ENCODE measurements around the gene NTSR1. TPM values are rescaled to one million over a fixed set of nuclear protein-coding genes. Genes with fewer than 3 reads are reported as not detected.

Gene NTSR1
- total and polyA plus RNA-seq, 2 experiments from 2014 or later: 0.15 to 1.4 TPM

DNA sequence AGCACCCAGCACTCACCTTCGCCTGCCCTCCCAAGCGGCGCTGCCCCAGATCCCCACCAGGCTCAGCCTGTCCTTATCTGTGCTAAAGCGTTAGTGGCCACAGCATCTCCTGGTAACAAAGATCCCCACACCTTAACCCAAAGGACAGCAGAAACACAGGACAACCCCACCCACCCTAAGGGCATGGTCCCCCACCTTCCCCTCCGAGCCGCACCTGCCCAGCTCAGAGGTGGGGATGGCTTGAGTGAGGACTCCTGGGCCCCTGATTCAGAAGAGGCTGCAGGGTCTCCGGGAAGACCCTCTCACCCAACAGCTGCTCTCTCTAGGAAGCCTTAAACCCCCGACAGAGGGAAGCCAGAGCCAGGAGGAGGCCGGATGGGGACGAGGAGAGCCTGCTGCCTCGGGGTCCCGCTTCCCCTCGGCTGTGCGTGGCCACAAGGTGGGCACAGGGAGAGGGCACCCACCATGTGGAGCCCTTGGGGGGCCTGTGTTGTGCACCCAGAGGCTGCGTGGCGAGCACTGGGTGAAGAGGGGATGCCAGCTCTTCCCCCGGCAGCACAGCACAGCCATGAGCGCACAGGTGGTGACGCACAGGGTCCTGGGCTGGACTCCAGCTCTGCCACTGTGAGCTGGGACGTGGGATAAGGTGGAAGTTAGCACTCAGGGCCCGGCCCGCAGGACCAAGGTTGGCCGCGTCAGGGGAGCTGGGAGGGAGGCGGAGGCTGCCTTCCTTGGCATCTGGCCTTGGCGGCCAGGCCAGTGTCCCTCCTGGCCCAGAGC is 55.7 kb downstream of the NTSR1 start:
- no peak overlapping the region for H3K4me2 ChIP-seq

More for the DNA sequence above, 55.7 kb downstream of the NTSR1 start:
- Histone ChIP-seq H2AFZ (no peak overlapping the region), H4K20me1 (replicated peaks; ENCODE audit: insufficient read depth) (no peaks in the 10 kb centered on the region), H3K79me2 (replicated peaks; ENCODE audit: insufficient read depth) (no peaks in the 10 kb centered on the region), H3K36me3 (ENCODE audit: insufficient read depth) (no peaks in the 10 kb centered on the region), H3K27ac (ENCODE audit: low read depth) (no peak overlapping the region), H3K4me3 (no peak overlapping the region), H3K4me1 (ENCODE audit: insufficient read depth) (no peaks in the 10 kb centered on the region; the same call in 1 of the 2 replicates), H3K27me3 (ENCODE audit: insufficient read depth) (no peaks in the 10 kb centered on the region), H3K9me2 (ENCODE audit: insufficient read depth) (no peaks in the 10 kb centered on the region), H3F3A (replicated peaks; ENCODE audit: low read depth) (0 out of 2 replicates have a peak, but pooled peaks cover 2% of the 10 kb centered on the region)
- Mint-ChIP-seq H3K27me3 (ENCODE audit: insufficient read depth, low read depth, poor library complexity) (peaks cover 3% of the 10 kb centered on the region), H3K4me1 (peaks cover 8% of the 10 kb centered on the region; the same call in 2 of the 3 replicates), H3K4me3 (no peak overlapping the region), H3K9me3 (no peaks in the 10 kb centered on the region), H3K27ac (no peak overlapping the region), H3K36me3 (ENCODE audit: low read depth) (no peaks in the 10 kb centered on the region)
- TF ChIP-seq EZH2phosphoT487 (IDR thresholded peaks at IDR 0.05; ENCODE audit: unreplicated experiment) (no peak), ZNF462 (CRISPR knock-in tag; IDR thresholded peaks at IDR 0.05) (no peak), ZNF331 (CRISPR knock-in tag; IDR thresholded peaks at IDR 0.05; ENCODE audit: low read depth) (no peak), CREB1 (CRISPR knock-in tag; IDR thresholded peaks at IDR 0.05; ENCODE audit: low read depth) (no peak), NANOG (IDR thresholded peaks at IDR 0.05; ENCODE audit: borderline replicate concordance) (no peak), ETS1 (IDR thresholded peaks at IDR 0.05) (no peak), ZNF114 (CRISPR knock-in tag; IDR thresholded peaks at IDR 0.05) (no peak), POLR2AphosphoS5 (IDR thresholded peaks at IDR 0.05; ENCODE audit: low read depth) (no peak), STAT1 (IDR thresholded peaks at IDR 0.05; ENCODE audit: unreplicated experiment) (no peak), JUNB (IDR thresholded peaks at IDR 0.05; ENCODE audit: unreplicated experiment) (no peak), REST (IDR thresholded peaks at IDR 0.05; ENCODE audit: unreplicated experiment) (no peak), EZH2 (IDR thresholded peaks at IDR 0.05; ENCODE audit: low read depth, unreplicated experiment) (no peak)
- TF ChIP-seq, protein P1, sequence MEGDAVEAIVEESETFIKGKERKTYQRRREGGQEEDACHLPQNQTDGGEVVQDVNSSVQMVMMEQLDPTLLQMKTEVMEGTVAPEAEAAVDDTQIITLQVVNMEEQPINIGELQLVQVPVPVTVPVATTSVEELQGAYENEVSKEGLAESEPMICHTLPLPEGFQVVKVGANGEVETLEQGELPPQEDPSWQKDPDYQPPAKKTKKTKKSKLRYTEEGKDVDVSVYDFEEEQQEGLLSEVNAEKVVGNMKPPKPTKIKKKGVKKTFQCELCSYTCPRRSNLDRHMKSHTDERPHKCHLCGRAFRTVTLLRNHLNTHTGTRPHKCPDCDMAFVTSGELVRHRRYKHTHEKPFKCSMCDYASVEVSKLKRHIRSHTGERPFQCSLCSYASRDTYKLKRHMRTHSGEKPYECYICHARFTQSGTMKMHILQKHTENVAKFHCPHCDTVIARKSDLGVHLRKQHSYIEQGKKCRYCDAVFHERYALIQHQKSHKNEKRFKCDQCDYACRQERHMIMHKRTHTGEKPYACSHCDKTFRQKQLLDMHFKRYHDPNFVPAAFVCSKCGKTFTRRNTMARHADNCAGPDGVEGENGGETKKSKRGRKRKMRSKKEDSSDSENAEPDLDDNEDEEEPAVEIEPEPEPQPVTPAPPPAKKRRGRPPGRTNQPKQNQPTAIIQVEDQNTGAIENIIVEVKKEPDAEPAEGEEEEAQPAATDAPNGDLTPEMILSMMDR (conservative IDR thresholded peaks at IDR 0.05; ENCODE audit: low read depth in 2 of 2): no peak
- DNase-seq (ENCODE audit: low spot score) (no peak), ATAC-seq (no peak)

All from GM23338 (cell line).